Mononuclear cell (primary cell): Measurements from ENCODE around the gene TAX1BP3. TPM values are rescaled to one million over a fixed set of nuclear protein-coding genes. Genes with fewer than 3 reads are reported as not detected.

Experiments
- H3K27me3 ChIP-seq: 2 replicates; pipeline ENCODE4 v1.6.0; 2011; ENCODE audit warnings: low read length, control low read depth; ENCODE audit not compliant: insufficient read depth
- H3K4me1 ChIP-seq: 2 replicates; pipeline ENCODE4 v1.5.1; 2011; ENCODE audit warnings: mild to moderate bottlenecking, low read length, control low read depth; ENCODE audit not compliant: insufficient read depth
- H3K4me3 ChIP-seq: 2 replicates; pipeline ENCODE4 v1.5.1; 2011; ENCODE audit warnings: mild to moderate bottlenecking, low read length, moderate library complexity
- H3K9me3 ChIP-seq: 2 replicates; pipeline ENCODE4 v1.5.1; 2011; ENCODE audit warnings: low read depth, mild to moderate bottlenecking, control low read depth, low read length
- total RNA-seq: library from RNA; depleted of rRNA; stranded (reverse); fragments of >200 nt; gene quantifications from one replicate; pipeline ENCODE4 v1.2.3, GENCODE V29; 2012

The TAX1BP3 gene
- total RNA-seq, 1 donor, result 25.4 TPM

- peaks cover 66% of the 10 kb centered on the region for H3K4me1 ChIP-seq
- no peaks in the 10 kb centered on the region for H3K9me3 ChIP-seq
- H3K4me3 ChIP-seq, result no peak overlapping the region
- H3K27me3 ChIP-seq, result no peaks in the 10 kb centered on the region
Observed at GRCh38 chr17:3693141-3693540, 24.8 kb upstream of the TAX1BP3 start.

- Histone ChIP-seq H3K27me3 (no peaks in the 10 kb centered on the region), H3K4me3 (no peak overlapping the region), H3K9me3 (no peaks in the 10 kb centered on the region), H3K4me1 (peaks cover 67% of the 10 kb centered on the region)
Observed at GRCh38 chr17:3692346-3692745, 24.0 kb upstream of the TAX1BP3 start.

GRCh38 chr17:3691617-3692067 lies 23.3 kb upstream of the TAX1BP3 start:
- no peaks in the 10 kb centered on the region for H3K27me3 ChIP-seq
- no peak overlapping the region for H3K4me3 ChIP-seq
- H3K4me1 ChIP-seq, result peaks cover 65% of the 10 kb centered on the region
- no peaks in the 10 kb centered on the region for H3K9me3 ChIP-seq

GRCh38 chr17:3690094-3690715 lies 21.8 kb upstream of the TAX1BP3 start:
- peaks cover 54% of the 10 kb centered on the region for H3K4me1 ChIP-seq
- H3K27me3 ChIP-seq, result no peaks in the 10 kb centered on the region
- no peak overlapping the region for H3K4me3 ChIP-seq
- no peaks in the 10 kb centered on the region for H3K9me3 ChIP-seq

GRCh38 chr17:3689262-3690093 lies 21.1 kb upstream of the TAX1BP3 start:
- Histone ChIP-seq H3K4me3 (no peak overlapping the region), H3K4me1 (peaks cover 47% of the 10 kb centered on the region), H3K27me3 (no peaks in the 10 kb centered on the region), H3K9me3 (no peaks in the 10 kb centered on the region)

GRCh38 chr17:3688852-3689261 lies 20.5 kb upstream of the TAX1BP3 start:
- H3K27me3 ChIP-seq, result no peaks in the 10 kb centered on the region

GRCh38 chr17:3688027-3688553 lies 19.7 kb upstream of the TAX1BP3 start:
- H3K9me3 ChIP-seq, result no peaks in the 10 kb centered on the region
- H3K4me3 ChIP-seq, result no peak overlapping the region
- H3K27me3 ChIP-seq, result no peaks in the 10 kb centered on the region

More at GRCh38 chr17:3688852-3689261, 20.5 kb upstream of the TAX1BP3 start:
- Histone ChIP-seq H3K4me1 (peaks cover 41% of the 10 kb centered on the region), H3K4me3 (no peak overlapping the region), H3K9me3 (no peaks in the 10 kb centered on the region)

GRCh38 chr17:3685174-3685573 lies 16.8 kb upstream of the TAX1BP3 start:
- H3K27me3 ChIP-seq, result no peaks in the 10 kb centered on the region
- H3K9me3 ChIP-seq, result no peaks in the 10 kb centered on the region
- no peak overlapping the region for H3K4me3 ChIP-seq
- peaks cover 23% of the 10 kb centered on the region for H3K4me1 ChIP-seq

More at GRCh38 chr17:3688027-3688553, 19.7 kb upstream of the TAX1BP3 start:
- peaks cover 40% of the 10 kb centered on the region for H3K4me1 ChIP-seq

- no peak overlapping the region for H3K4me3 ChIP-seq
- H3K27me3 ChIP-seq, result no peaks in the 10 kb centered on the region
- no peaks in the 10 kb centered on the region for H3K9me3 ChIP-seq
- H3K4me1 ChIP-seq, result peaks cover 15% of the 10 kb centered on the region
Observed at GRCh38 chr17:3683054-3683511, 14.7 kb upstream of the TAX1BP3 start.

GRCh38 chr17:3682033-3682432 lies 13.7 kb upstream of the TAX1BP3 start:
- no peaks in the 10 kb centered on the region for H3K9me3 ChIP-seq
- H3K4me3 ChIP-seq, result no peak overlapping the region
- H3K27me3 ChIP-seq, result no peaks in the 10 kb centered on the region
- peaks cover 14% of the 10 kb centered on the region for H3K4me1 ChIP-seq

GRCh38 chr17:3681565-3681964 lies 13.2 kb upstream of the TAX1BP3 start:
- Histone ChIP-seq H3K27me3 (no peaks in the 10 kb centered on the region), H3K4me1 (peaks cover 14% of the 10 kb centered on the region), H3K9me3 (no peaks in the 10 kb centered on the region), H3K4me3 (no peak overlapping the region)

GRCh38 chr17:3681057-3681456 lies 12.7 kb upstream of the TAX1BP3 start:
- H3K9me3 ChIP-seq, result no peaks in the 10 kb centered on the region
- no peaks in the 10 kb centered on the region for H3K27me3 ChIP-seq
- peaks cover 14% of the 10 kb centered on the region for H3K4me1 ChIP-seq
- no peak overlapping the region for H3K4me3 ChIP-seq

GRCh38 chr17:3679531-3680126 lies 11.3 kb upstream of the TAX1BP3 start:
- Histone ChIP-seq H3K27me3 (no peaks in the 10 kb centered on the region), H3K4me3 (no peak overlapping the region), H3K9me3 (no peaks in the 10 kb centered on the region)

GRCh38 chr17:3678821-3679530 lies 10.6 kb upstream of the TAX1BP3 start:
- peaks cover 14% of the 10 kb centered on the region for H3K4me1 ChIP-seq
- H3K9me3 ChIP-seq, result no peaks in the 10 kb centered on the region
- H3K4me3 ChIP-seq, result no peak overlapping the region
- H3K27me3 ChIP-seq, result no peaks in the 10 kb centered on the region

More at GRCh38 chr17:3679531-3680126, 11.3 kb upstream of the TAX1BP3 start:
- H3K4me1 ChIP-seq, result peaks cover 14% of the 10 kb centered on the region
